Trophoblast cell (in vitro differentiated cells and primary cell): ENCODE measurements around the gene BIRC6.
A peak's percentile ranks its signal among the peaks of the same experiment; 100 is the strongest.

ENCODE experiments used
- DNase-seq, 2 donors: peaks; one replicate each; pipeline ENCODE4 v3.0.0-alpha.2; 2016
- H2AFZ ChIP-seq: 2 replicates; pipeline ENCODE4 v1.6.1; 2013; ENCODE audit warnings: low read length, moderate library complexity, mild to moderate bottlenecking; ENCODE audit not compliant: insufficient read depth, poor library complexity
- H2AK5ac ChIP-seq: 2 replicates; pipeline ENCODE4 v1.6.1; 2013; ENCODE audit warnings: mild to moderate bottlenecking, low read length
- H2BK120ac ChIP-seq: 2 replicates; pipeline ENCODE4 v1.6.1; 2013; ENCODE audit warnings: low read length, mild to moderate bottlenecking, moderate library complexity; ENCODE audit not compliant: insufficient read depth, poor library complexity
- H2BK12ac ChIP-seq: 2 replicates; pipeline ENCODE4 v1.6.1; 2013; ENCODE audit warnings: mild to moderate bottlenecking, low read length, moderate library complexity
- H2BK5ac ChIP-seq: 2 replicates; pipeline ENCODE4 v1.6.1; 2013; ENCODE audit warnings: low read length, low read depth, moderate library complexity, mild to moderate bottlenecking; ENCODE audit not compliant: poor library complexity
- H3K14ac ChIP-seq: 2 replicates; pipeline ENCODE4 v1.6.1; 2013; ENCODE audit warnings: mild to moderate bottlenecking, low read length
- H3K18ac ChIP-seq: 2 replicates; pipeline ENCODE4 v1.6.1; 2013; ENCODE audit warnings: mild to moderate bottlenecking, low read length
- H3K23ac ChIP-seq: 2 replicates; pipeline ENCODE4 v1.6.1; 2013; ENCODE audit warnings: low read length
- H3K27ac ChIP-seq: 2 replicates; pipeline ENCODE4 v1.5.1; 2013; ENCODE audit warnings: low read depth, mild to moderate bottlenecking, inconsistent platforms, low read length, moderate library complexity
- H3K27me3 ChIP-seq: 2 replicates; pipeline ENCODE4 v1.6.1; 2013; ENCODE audit warnings: inconsistent platforms, mild to moderate bottlenecking, low read length, moderate library complexity; ENCODE audit not compliant: insufficient read depth
- H3K36me3 ChIP-seq, 2 experiments: 1 replicate in 1 of 2; 2 replicates in 1 of 2; pipeline ENCODE4 v1.6.1; 2013; ENCODE audit warnings: low read length in 2 of 2, mild to moderate bottlenecking in 2 of 2, moderate library complexity in 1 of 2; ENCODE audit not compliant: insufficient read depth in 2 of 2, control insufficient read depth in 1 of 2
- H3K4ac ChIP-seq: 2 replicates; pipeline ENCODE4 v1.6.1; 2013; ENCODE audit warnings: low read depth, mild to moderate bottlenecking, low read length, moderate library complexity
- H3K4me1 ChIP-seq, 2 experiments: 1 replicate in 1 of 2; 2 replicates in 1 of 2; pipeline ENCODE4 v1.6.1; 2013; ENCODE audit warnings: low read length in 2 of 2, mild to moderate bottlenecking in 2 of 2, moderate library complexity in 1 of 2; ENCODE audit not compliant: insufficient read depth in 2 of 2, control insufficient read depth in 1 of 2
- H3K4me2 ChIP-seq: 2 replicates; pipeline ENCODE4 v1.6.1; 2013; ENCODE audit warnings: inconsistent platforms, mild to moderate bottlenecking, low read length, moderate library complexity
- H3K4me3 ChIP-seq: 2 replicates; pipeline ENCODE4 v1.5.1; 2013; ENCODE audit warnings: mild to moderate bottlenecking, low read depth, low read length, inconsistent platforms
- H3K79me1 ChIP-seq: one replicate; pipeline ENCODE4 v1.6.1; 2013; ENCODE audit warnings: low read length
- H3K79me2 ChIP-seq: 2 replicates; pipeline ENCODE4 v1.6.1; 2013; ENCODE audit warnings: low read length, mild to moderate bottlenecking; ENCODE audit not compliant: control insufficient read depth, insufficient read depth, poor library complexity
- H3K9ac ChIP-seq: 2 replicates; pipeline ENCODE4 v1.6.1; 2013; ENCODE audit warnings: mild to moderate bottlenecking, low read length
- H3K9me3 ChIP-seq: 2 replicates; pipeline ENCODE4 v1.6.1; 2013; ENCODE audit warnings: low read depth, mild to moderate bottlenecking, control low read depth, inconsistent platforms, low read length; ENCODE audit not compliant: insufficient read depth
- H4K12ac ChIP-seq: 2 replicates; pipeline ENCODE4 v1.6.1; 2013; ENCODE audit warnings: low read depth, mild to moderate bottlenecking, low read length, moderate library complexity
- H4K8ac ChIP-seq: 2 replicates; pipeline ENCODE4 v1.6.1; 2013; ENCODE audit warnings: low read depth, mild to moderate bottlenecking, low read length, moderate library complexity
- H4K91ac ChIP-seq: one replicate; pipeline ENCODE4 v1.6.1; 2013; ENCODE audit warnings: low read depth, mild to moderate bottlenecking, low read length, moderate library complexity
- WGBS: extraction: QIAGEN DNeasy Blood & Tissue Kit; methylation state at CpG from one replicate; pipeline ENCODE4 v1.1.7; 2013; ENCODE audit warnings: missing lambda C conversion rate; ENCODE audit not compliant: insufficient read length, insufficient coverage; ENCODE audit errors: extremely low coverage; 5-methylcytosine and 5-hydroxymethylcytosine counted together

The BIRC6 gene

DNA sequence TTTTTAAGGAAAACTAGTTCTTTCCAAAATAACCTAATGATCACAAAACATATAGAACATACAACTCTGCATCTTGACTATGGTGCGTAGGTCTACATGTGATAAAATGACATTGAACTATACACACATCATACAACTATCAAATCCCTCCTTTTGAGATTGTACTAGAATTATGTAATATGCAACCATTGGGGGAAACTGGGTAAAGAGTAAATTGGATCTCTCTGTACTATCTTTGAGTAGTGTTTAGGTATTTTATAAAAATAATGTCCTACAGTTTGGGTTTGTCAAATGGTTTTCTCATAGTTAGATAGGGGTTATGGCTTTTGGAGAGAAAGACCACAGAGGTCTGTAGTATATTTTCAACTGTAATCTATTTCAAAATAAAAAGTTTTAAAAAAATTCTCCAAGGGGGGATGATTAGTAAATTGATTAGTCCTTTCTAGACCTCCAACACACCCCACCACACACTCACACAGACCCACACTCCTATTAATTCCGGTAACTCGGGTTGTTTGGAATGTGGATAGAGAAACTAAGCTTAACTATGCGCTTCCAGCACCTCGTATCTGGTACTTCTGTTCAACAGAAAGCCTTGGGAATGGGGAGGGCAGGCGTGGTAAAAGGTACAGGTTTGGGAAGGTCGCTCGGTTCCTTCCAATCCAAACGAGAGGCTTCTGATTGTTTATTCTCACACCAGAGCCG is 695 bp upstream of the BIRC6 start:
- H2BK5ac ChIP-seq: peak overlapping the region; percentile 55
- peak overlapping the region; percentile 66 for H2AK5ac ChIP-seq

GRCh38 chr2:32357318-32358110 is 691 bp downstream of the BIRC6 start:
- peak overlapping the region; percentile 91 for H3K27ac ChIP-seq
- H4K91ac ChIP-seq: peak overlapping the region; percentile 95
- H2AK5ac ChIP-seq: peak overlapping the region; percentile 92
- H3K79me1 ChIP-seq: peaks cover 16% of the 10 kb centered on the region
- H3K23ac ChIP-seq: no peak overlapping the region
- peak overlapping the region; percentile 89 for H3K4me2 ChIP-seq
- H4K8ac ChIP-seq: peak overlapping the region; percentile 89
- H2AFZ ChIP-seq: peak overlapping the region; percentile 68
- no peaks in the 10 kb centered on the region for H3K9me3 ChIP-seq
- H3K14ac ChIP-seq: peak overlapping the region; percentile 98
- WGBS: no CpG with 5 or more reads among the region's 65 CpGs
- no peaks in the 10 kb centered on the region for H3K36me3 ChIP-seq
- DNase-seq: peak; percentile 48 to 66
- peak overlapping the region; percentile 93 for H3K18ac ChIP-seq
- H3K4me1 ChIP-seq: peaks cover 2% of the 10 kb centered on the region in 2 experiments
- peak overlapping the region; percentile 98 for H3K4me3 ChIP-seq
- peak overlapping the region; percentile 80 for H4K12ac ChIP-seq
- peak overlapping the region; percentile 90 for H2BK120ac ChIP-seq
- H2BK5ac ChIP-seq: peak overlapping the region; percentile 80
- no peaks in the 10 kb centered on the region for H3K27me3 ChIP-seq
- H3K79me2 ChIP-seq: peaks cover 18% of the 10 kb centered on the region
- peak overlapping the region; percentile 84 for H3K4ac ChIP-seq
- peak overlapping the region; percentile 95 for H3K9ac ChIP-seq
- peak overlapping the region; percentile 0 for H2BK12ac ChIP-seq

More for the DNA sequence above, 695 bp upstream of the BIRC6 start:
- Histone ChIP-seq H3K4me2 (peak overlapping the region; percentile 74), H4K91ac (peak overlapping the region; percentile 78), H3K36me3 (no peaks in the 10 kb centered on the region), H2BK12ac (no peak overlapping the region), H2BK120ac (peak overlapping the region; percentile 45), H4K12ac (peak overlapping the region; percentile 92), H3K4me3 (peak overlapping the region; percentile 98), H3K14ac (peak overlapping the region; percentile 84), H2AFZ (peak overlapping the region; percentile 80), H3K27ac (peak overlapping the region; percentile 91), H3K4ac (peak overlapping the region; percentile 80), H3K9me3 (no peaks in the 10 kb centered on the region), H3K79me2 (peaks cover 18% of the 10 kb centered on the region), H3K27me3 (no peaks in the 10 kb centered on the region), H3K23ac (no peak overlapping the region), H3K9ac (peak overlapping the region; percentile 87), H4K8ac (peak overlapping the region; percentile 85), H3K79me1 (peaks cover 16% of the 10 kb centered on the region), H3K4me1 (peaks cover 2% of the 10 kb centered on the region in 2 experiments), H3K18ac (peak overlapping the region; percentile 91)
- WGBS: no CpG with 5 or more reads among the region's 10 CpGs
- DNase-seq: peak in 1 of 2 donors; percentile 52

DNA sequence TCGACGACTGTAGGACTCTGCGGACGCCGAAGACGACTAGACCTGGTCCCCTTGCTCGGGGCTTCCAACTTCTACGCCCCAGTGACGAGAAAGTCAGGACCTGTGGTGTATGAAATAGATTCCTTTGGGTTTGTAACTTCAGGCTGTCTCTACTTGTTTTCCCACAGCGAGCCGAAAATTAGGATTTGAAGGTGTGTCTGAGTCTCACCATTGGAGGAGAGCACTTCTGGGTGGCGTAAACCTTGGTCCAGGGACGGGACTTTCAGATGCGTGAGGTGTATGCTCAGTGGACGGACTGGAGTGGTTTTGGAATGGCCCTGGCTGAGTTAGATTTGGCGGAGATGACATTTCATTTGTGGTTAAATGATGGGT is 1.3 kb downstream of the BIRC6 start:
- H3K27ac ChIP-seq: no peak overlapping the region
- no peaks in the 10 kb centered on the region for H3K27me3 ChIP-seq
- no peak overlapping the region for H4K8ac ChIP-seq
- H3K36me3 ChIP-seq: no peaks in the 10 kb centered on the region
- peak in 1 of 2 donors; percentile 47 for DNase-seq
- peak overlapping the region; percentile 76 for H2AK5ac ChIP-seq
- H3K79me1 ChIP-seq: peaks cover 16% of the 10 kb centered on the region
- H2AFZ ChIP-seq: peak overlapping the region; percentile 83
- no peak overlapping the region for H2BK12ac ChIP-seq
- H3K9ac ChIP-seq: peak overlapping the region; percentile 78
- H3K4ac ChIP-seq: peak overlapping the region; percentile 99
- H4K12ac ChIP-seq: peak overlapping the region; percentile 86
- peak overlapping the region; percentile 89 for H3K4me2 ChIP-seq
- H3K79me2 ChIP-seq: peaks cover 21% of the 10 kb centered on the region
- no CpG with 5 or more reads among the region's 16 CpGs for WGBS
- H3K14ac ChIP-seq: peak overlapping the region; percentile 90
- H3K4me1 ChIP-seq: peaks cover 2% of the 10 kb centered on the region in 2 experiments
- H3K23ac ChIP-seq: no peak overlapping the region
- H4K91ac ChIP-seq: no peak overlapping the region
- H2BK5ac ChIP-seq: peak overlapping the region; percentile 6
- H2BK120ac ChIP-seq: no peak overlapping the region
- peak overlapping the region; percentile 98 for H3K4me3 ChIP-seq
- H3K9me3 ChIP-seq: no peaks in the 10 kb centered on the region
- peak overlapping the region; percentile 16 for H3K18ac ChIP-seq

DNA sequence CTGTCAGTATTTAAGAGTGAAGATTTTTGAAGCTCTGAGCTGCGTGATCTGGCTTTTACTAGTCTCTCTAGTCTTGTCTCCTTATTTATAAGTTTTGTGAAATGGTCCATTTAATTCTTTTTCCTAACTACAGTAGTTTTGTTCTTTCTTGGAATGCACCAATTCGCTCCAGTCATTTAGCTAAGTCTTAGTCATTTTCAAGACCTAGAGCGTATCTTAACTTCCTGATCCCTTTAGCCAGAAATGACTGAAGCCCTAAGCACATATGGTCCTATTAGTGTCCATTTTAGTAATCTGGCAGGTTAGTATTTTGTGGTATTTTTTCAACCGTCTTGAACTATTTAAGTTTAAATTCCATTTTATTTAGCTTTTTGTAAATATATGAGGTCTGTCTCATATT is 3.6 kb downstream of the BIRC6 start:
- no CpG with 5 or more reads among the region's 4 CpGs for WGBS

More for the DNA sequence above, 3.6 kb downstream of the BIRC6 start:
- H3K79me2 ChIP-seq: peaks cover 21% of the 10 kb centered on the region
- no peak overlapping the region for H2BK120ac ChIP-seq
- H2AK5ac ChIP-seq: no peak overlapping the region
- no peak overlapping the region for H3K23ac ChIP-seq
- no peak overlapping the region for H2BK12ac ChIP-seq
- peaks cover 2% of the 10 kb centered on the region in 2 experiments for H3K4me1 ChIP-seq
- no peak for DNase-seq
- no peak overlapping the region for H2AFZ ChIP-seq
- no peaks in the 10 kb centered on the region for H3K36me3 ChIP-seq
- H4K91ac ChIP-seq: no peak overlapping the region
- no peak overlapping the region for H4K12ac ChIP-seq
- H3K27ac ChIP-seq: no peak overlapping the region
- no peaks in the 10 kb centered on the region for H3K27me3 ChIP-seq
- H3K9me3 ChIP-seq: no peaks in the 10 kb centered on the region
- no peak overlapping the region for H3K4ac ChIP-seq
- no peak overlapping the region for H3K14ac ChIP-seq
- no peak overlapping the region for H3K18ac ChIP-seq
- H4K8ac ChIP-seq: no peak overlapping the region
- H3K4me2 ChIP-seq: no peak overlapping the region
- H3K9ac ChIP-seq: no peak overlapping the region
- H3K4me3 ChIP-seq: no peak overlapping the region
- H2BK5ac ChIP-seq: no peak overlapping the region
- H3K79me1 ChIP-seq: peaks cover 16% of the 10 kb centered on the region
